AG04449 (cell line): ENCODE results near the gene COL4A1.

ENCODE experiments used
- CTCF ChIA-PET: fragments of 350-600 bp; formaldehyde crosslinking; extraction: SDS; loops from one replicate; lab custom pipeline; 2021; ENCODE audit warnings: antibody characterized with exemption; lab: Yijun Ruan, JAX
- POLR2A ChIA-PET: fragments of 400-600, 350-600 bp; formaldehyde crosslinking; extraction: SDS; loops from one replicate; lab custom pipeline; 2020; ENCODE audit warnings: antibody characterized with exemption, inconsistent platforms; lab: Yijun Ruan, JAX
- DNase-seq: peaks from one replicate; pipeline ENCODE4 v3.0.0-alpha.2; 2010; ENCODE audit warnings: low read depth, low spot score
- H3K4me3 ChIP-seq: 2 replicates; pipeline ENCODE4 v1.5.1; 2011; ENCODE audit warnings: low read depth, mild to moderate bottlenecking, control low read depth, low read length
- CTCF ChIP-seq: IDR thresholded peaks from one replicate; pipeline ENCODE4 v1.5.1; 2011; ENCODE audit warnings: mild to moderate bottlenecking, moderate library complexity, low read length, control low read depth, inconsistent platforms; ENCODE audit not compliant: insufficient read depth; ENCODE audit errors: missing control alignments

Gene COL4A1

GRCh38 chr13:110297766-110298504, 9.0 kb downstream of the COL4A1 start:
- DNase-seq = no peak
- POLR2A ChIA-PET = no interaction called here
- H3K4me3 ChIP-seq = no peak overlapping the region
- CTCF ChIA-PET = interaction anchor here (1.8 to 2.0 kb wide), 2 partner anchors 23 to 50 kb away, joined by 4 to 6 read pairs; no protein-coding TSS in a partner anchor
- TF ChIP-seq CTCF = no peak

- no peak for TF ChIP-seq CTCF
- H3K4me3 ChIP-seq = no peak overlapping the region
- POLR2A ChIA-PET = no interaction called here
- CTCF ChIA-PET = interaction anchor here (1.0 to 1.8 kb wide), 3 partner anchors 12 to 50 kb away, joined by 4 to 6 read pairs (median 4); no protein-coding TSS in a partner anchor
- no peak for DNase-seq
Measured at GRCh38 chr13:110297011-110297410, 9.9 kb downstream of the COL4A1 start.

- no peak for DNase-seq
- no peak for TF ChIP-seq CTCF
- POLR2A ChIA-PET = no interaction called here
- CTCF ChIA-PET = no interaction called here
- H3K4me3 ChIP-seq = no peak overlapping the region
Measured at GRCh38 chr13:110294622-110295021, 12.3 kb downstream of the COL4A1 start.

- CTCF ChIA-PET = no interaction called here
- no peak overlapping the region for H3K4me3 ChIP-seq
- DNase-seq = no peak
- POLR2A ChIA-PET = no interaction called here
- no peak for TF ChIP-seq CTCF
Measured at GRCh38 chr13:110294146-110294545, 12.8 kb downstream of the COL4A1 start.

- no peak for TF ChIP-seq CTCF
- no peak for DNase-seq
- POLR2A ChIA-PET = no interaction called here
- CTCF ChIA-PET = no interaction called here
- no peak overlapping the region for H3K4me3 ChIP-seq
Measured at GRCh38 chr13:110293649-110294048, 13.3 kb downstream of the COL4A1 start.

- H3K4me3 ChIP-seq = no peak overlapping the region
- POLR2A ChIA-PET = no interaction called here
- DNase-seq = no peak
- no peak for TF ChIP-seq CTCF
- CTCF ChIA-PET = no interaction called here
Measured at GRCh38 chr13:110293037-110293436, 13.9 kb downstream of the COL4A1 start.
